ENCODE results near the gene FAM193B. TPM values are rescaled to one million over a fixed set of nuclear protein-coding genes. Genes with fewer than 3 reads are reported as not detected.

Gene FAM193B
- total and polyA plus RNA-seq, 2 of the 13 experiments (the other 11 are each of a cell fraction or from before 2014, with no cell fraction given): 21.2 to 40.9 TPM

DNA sequence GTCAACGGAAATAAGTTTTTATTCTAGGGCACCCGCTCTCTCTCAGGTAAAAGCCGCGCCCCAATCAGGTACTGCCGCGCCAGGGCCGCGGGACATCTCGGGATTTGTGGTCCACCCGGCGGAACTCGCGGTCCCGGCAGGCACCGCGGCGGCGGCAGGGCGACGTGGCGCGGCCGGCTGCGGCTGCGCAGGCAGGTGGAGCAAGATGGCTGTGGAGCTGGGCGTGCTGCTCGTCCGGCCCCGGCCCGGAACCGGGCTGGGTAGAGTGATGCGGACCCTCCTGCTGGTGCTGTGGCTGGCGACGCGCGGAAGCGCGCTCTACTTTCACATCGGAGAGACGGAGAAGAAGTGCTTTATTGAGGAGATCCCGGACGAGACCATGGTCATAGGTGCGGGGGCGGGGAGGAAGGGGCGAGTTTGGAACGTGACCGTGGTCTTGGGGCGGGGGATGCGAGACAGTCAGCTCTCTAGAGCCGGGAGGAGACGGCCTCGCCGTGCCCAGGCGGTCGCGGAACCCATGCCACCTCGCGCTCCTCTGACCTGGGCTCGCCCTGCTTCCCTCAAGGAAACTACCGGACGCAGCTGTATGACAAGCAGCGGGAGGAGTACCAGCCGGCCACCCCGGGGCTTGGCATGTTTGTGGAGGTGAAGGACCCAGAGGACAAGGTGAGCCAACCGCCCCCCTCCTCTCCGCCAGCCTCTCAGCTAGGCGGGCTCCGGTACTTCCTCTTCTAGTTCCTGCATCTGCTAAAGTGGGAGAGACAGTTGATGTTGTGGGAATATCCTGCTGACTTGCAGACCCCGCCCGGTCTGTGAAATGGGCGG, 37.9 kb upstream of the FAM193B start, which contains the start of gene TMED9:
TMED9 (plus strand) TSS at position 194 of the 825 bp plus-strand sequence; CDS start at position 206, 12 bp downstream.
- no TSS peak for BruUV-seq (replicated peaks)
- TF ChIP-seq HDAC2 (CRISPR knock-in tag; IDR thresholded peaks at IDR 0.05) (0 out of 2 replicates have a peak, but pooled peaks have one; percentile 23), BRD4 (CRISPR knock-in tag; IDR thresholded peaks at IDR 0.05) (peak; percentile 76), POLR2AphosphoS2 (IDR thresholded peaks at IDR 0.05; ENCODE audit: low read depth, low read length) (no peak), SOX6 (IDR thresholded peaks at IDR 0.05) (no peak), SOX6 (CRISPR knock-in tag; IDR thresholded peaks at IDR 0.05) (no peak), ZC3H13 (CRISPR knock-in tag; IDR thresholded peaks at IDR 0.05) (peak; percentile 76; the same call in 1 of the 2 replicates), ARNT2 (CRISPR knock-in tag; IDR thresholded peaks at IDR 0.05; ENCODE audit: low read depth) (peak; percentile 84), MIXL1 (CRISPR knock-in tag; IDR thresholded peaks at IDR 0.05) (peak; percentile 41; the same call in 1 of the 2 replicates), ZNF607 (CRISPR knock-in tag; IDR thresholded peaks at IDR 0.05; ENCODE audit: borderline replicate concordance) (no peak), TBL1XR1 (IDR thresholded peaks at IDR 0.05; ENCODE audit: borderline replicate concordance, low read length, partially characterized antibody) (peak; percentile 16), CCDC6 (CRISPR knock-in tag; IDR thresholded peaks at IDR 0.05) (0 out of 2 replicates have a peak, but pooled peaks have one; percentile 65), TAF1 (CRISPR knock-in tag; IDR thresholded peaks at IDR 0.05) (peak; percentile 95), MTA1 (CRISPR knock-in tag; IDR thresholded peaks at IDR 0.05; ENCODE audit: borderline replicate concordance) (no peak), JUND (CRISPR knock-in tag; IDR thresholded peaks at IDR 0.05) (peak; percentile 56; the same call in 1 of the 2 replicates)
- TF ChIP-seq, protein P1, sequence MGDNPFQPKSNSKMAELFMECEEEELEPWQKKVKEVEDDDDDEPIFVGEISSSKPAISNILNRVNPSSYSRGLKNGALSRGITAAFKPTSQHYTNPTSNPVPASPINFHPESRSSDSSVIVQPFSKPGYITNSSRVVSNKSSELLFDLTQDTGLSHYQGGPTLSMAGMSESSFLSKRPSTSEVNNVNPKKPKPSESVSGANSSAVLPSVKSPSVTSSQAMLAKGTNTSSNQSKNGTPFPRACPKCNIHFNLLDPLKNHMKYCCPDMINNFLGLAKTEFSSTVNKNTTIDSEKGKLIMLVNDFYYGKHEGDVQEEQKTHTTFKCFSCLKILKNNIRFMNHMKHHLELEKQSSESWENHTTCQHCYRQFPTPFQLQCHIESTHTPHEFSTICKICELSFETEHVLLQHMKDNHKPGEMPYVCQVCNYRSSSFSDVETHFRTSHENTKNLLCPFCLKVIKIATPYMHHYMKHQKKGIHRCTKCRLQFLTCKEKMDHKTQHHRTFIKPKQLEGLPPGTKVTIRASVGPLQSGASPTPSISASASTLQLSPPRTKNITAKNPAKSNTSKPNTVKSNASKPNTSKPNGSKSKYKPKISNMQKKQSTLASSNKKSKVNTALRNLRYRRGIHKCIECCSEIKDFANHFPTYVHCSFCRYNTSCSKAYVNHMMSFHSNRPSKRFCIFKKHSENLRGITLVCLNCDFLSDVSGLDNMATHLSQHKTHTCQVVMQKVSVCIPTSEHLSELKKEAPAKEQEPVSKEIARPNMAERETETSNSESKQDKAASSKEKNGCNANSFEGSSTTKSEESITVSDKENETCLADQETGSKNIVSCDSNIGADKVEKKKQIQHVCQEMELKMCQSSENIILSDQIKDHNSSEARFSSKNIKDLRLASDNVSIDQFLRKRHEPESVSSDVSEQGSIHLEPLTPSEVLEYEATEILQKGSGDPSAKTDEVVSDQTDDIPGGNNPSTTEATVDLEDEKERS (CRISPR knock-in tag; IDR thresholded peaks at IDR 0.05): no peak
- TF ChIP-seq, protein P2, sequence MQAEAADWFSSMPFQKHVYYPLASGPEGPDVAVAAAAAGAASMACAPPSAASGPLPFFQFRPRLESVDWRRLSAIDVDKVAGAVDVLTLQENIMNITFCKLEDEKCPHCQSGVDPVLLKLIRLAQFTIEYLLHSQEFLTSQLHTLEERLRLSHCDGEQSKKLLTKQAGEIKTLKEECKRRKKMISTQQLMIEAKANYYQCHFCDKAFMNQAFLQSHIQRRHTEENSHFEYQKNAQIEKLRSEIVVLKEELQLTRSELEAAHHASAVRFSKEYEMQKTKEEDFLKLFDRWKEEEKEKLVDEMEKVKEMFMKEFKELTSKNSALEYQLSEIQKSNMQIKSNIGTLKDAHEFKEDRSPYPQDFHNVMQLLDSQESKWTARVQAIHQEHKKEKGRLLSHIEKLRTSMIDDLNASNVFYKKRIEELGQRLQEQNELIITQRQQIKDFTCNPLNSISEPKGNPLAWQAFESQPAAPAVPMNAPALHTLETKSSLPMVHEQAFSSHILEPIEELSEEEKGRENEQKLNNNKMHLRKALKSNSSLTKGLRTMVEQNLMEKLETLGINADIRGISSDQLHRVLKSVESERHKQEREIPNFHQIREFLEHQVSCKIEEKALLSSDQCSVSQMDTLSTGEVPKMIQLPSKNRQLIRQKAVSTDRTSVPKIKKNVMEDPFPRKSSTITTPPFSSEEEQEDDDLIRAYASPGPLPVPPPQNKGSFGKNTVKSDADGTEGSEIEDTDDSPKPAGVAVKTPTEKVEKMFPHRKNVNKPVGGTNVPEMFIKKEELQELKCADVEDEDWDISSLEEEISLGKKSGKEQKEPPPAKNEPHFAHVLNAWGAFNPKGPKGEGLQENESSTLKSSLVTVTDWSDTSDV (CRISPR knock-in tag; IDR thresholded peaks at IDR 0.05): peak; percentile 58; the same call in 1 of the 2 replicates

More for the DNA sequence above, 37.9 kb upstream of the FAM193B start, which contains the start of gene TMED9:
- Histone ChIP-seq H4K20me1 (ENCODE audit: insufficient read depth, low read length) (no peaks in the 10 kb centered on the region), H3K9ac (ENCODE audit: insufficient read depth, low read depth, low read length) (peak within 1 kb of the TSS; percentile 96), H3K27me3 (ENCODE audit: control insufficient read depth in 1 of 2, insufficient read depth in 2 of 2, low read length in 2 of 2) (no peaks in the 10 kb centered on the region; a peak in 1 of 5 replicates), H3K79me2 (ENCODE audit: insufficient read depth, low read length) (peaks cover 20% of the 10 kb centered on the region), H3K4me2 (ENCODE audit: low read depth, low read length) (peak within 1 kb of the TSS; percentile 69), H2AFZ (ENCODE audit: low read length) (peak within 1 kb of the TSS; percentile 22), H3K27ac (ENCODE audit: extremely low read length, insufficient read depth, low read length) (peak within 1 kb of the TSS; percentile 74), H3K36me3 (replicated peaks in 1 of 2; ENCODE audit: control insufficient read depth in 1 of 2, insufficient read depth in 2 of 2, low read length in 2 of 2) (peaks cover 24 to 34% of the 10 kb centered on the region in 2 experiments), H3K9me3 (ENCODE audit: low read length) (no peaks in the 10 kb centered on the region), H3K4me1 (ENCODE audit: insufficient read depth, low read length) (peaks cover 41% of the 10 kb centered on the region), H3K4me3 (replicated peaks in 1 of 3; ENCODE audit: insufficient read depth in 1 of 3, low read depth in 2 of 3, low read length in 3 of 3) (peak within 1 kb of the TSS; percentile 93 to 97 (median 95))
- intact Hi-C loops (cut with micrococcal nuclease; ENCODE audit: unreplicated experiment): loop anchor here (5.0 kb wide), 1 partner anchor 45 kb away; no protein-coding TSS in a partner anchor
- DNase-seq (ENCODE audit: low spot score) (peak; percentile 71), FAIRE-seq (peak; percentile 34), ATAC-seq (peak; percentile 95)
- WGBS (ENCODE audit: low lambda C conversion rate): 3% methylated on average over 38 of the region's 71 CpGs
- in situ Hi-C loops (cut with HindIII; ENCODE audit: extremely low pct_ligation_motif_present, low pct_unique_long_range_greater_than_20kb): no loop called here
- ChIA-PET CTCF (ENCODE audit: low intra/inter-chr PET ratio, low total read pairs) (no interaction called here), POLR2A (interaction anchor here (0.9 to 2.0 kb wide), 6 partner anchors 15 to 95 kb away, joined by 3 to 12 read pairs (median 4); partner anchors contain the start of genes DDX41, FAM193B and PDLIM7)
